ENCODE measurements around the gene CYP4F2. TPM values are rescaled to one million over a fixed set of nuclear protein-coding genes. Genes with fewer than 3 reads are reported as not detected.
"Not testable (repeated sequence)": the region's sequence is repeated elsewhere in the genome, so short reads cannot be mapped to it uniquely, and the experiment has no call there.

The CYP4F2 gene
- total and polyA plus RNA-seq, 8 donors = 0.09 to 0.43 (median 0.30) TPM; not detected in 4

- Histone ChIP-seq H3K9me3 (no peaks in the 10 kb centered on the region), H3K36me3 (no peaks in the 10 kb centered on the region), H3K4me1 (no peaks in the 10 kb centered on the region), H3K27ac (no peak overlapping the region), H3K27me3 (no peaks in the 10 kb centered on the region), H3K4me3 (no peak overlapping the region)
- intact Hi-C loops (cut with DNase I) = no loop called here
- FAIRE-seq (no peak), ATAC-seq (no peak), DNase-seq (no peak)
- WGBS, 2 donors = 60 to 61% methylated on average over 3 of the region's 3 CpGs
- no peak for TF ChIP-seq CTCF (IDR thresholded peaks at IDR 0.05)
Measured at GRCh38 chr19:15885167-15885566, 12.7 kb downstream of the CYP4F2 start.

DNA sequence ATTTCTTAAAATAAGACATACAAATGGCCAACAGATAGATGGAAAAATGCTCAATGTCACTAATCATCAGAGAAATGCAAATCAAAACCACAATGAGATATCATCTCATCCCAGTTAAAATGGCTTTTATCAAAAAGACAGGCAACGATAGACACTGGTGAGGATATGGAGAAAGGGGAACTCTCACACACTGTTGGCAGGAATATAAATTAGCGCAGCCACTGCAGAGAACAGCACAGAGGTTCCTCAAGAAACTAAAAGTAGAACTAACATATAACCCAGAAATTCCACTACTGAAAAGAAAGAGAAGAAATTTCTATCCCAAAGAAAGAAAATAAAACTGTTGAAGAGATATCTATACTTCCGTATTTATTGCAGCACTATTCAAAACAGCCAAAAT lies 14.5 kb downstream of the CYP4F2 start:
- DNase-seq; ATAC-seq; H3K4me1 ChIP-seq; H3K4me3 ChIP-seq; H3K9me3 ChIP-seq; intact Hi-C loops (cut with DNase I); H3K27me3 ChIP-seq; FAIRE-seq; H3K36me3 ChIP-seq; H3K27ac ChIP-seq: not testable (repeated sequence)
- 62 to 73% methylated on average over 3 of the region's 3 CpGs for WGBS, 2 donors

- Histone ChIP-seq H3K4me3 (no peak overlapping the region), H3K27ac (no peak overlapping the region), H3K4me1 (no peaks in the 10 kb centered on the region), H3K27me3 (no peaks in the 10 kb centered on the region), H3K9me3 (no peaks in the 10 kb centered on the region), H3K36me3 (no peaks in the 10 kb centered on the region)
- no peak for ATAC-seq
- intact Hi-C loops (cut with DNase I) = loop anchor here in 1 of 3 donors (10.0 kb wide), 1 partner anchor 250 kb away; no protein-coding TSS in a partner anchor
- no peak for DNase-seq
- FAIRE-seq = no peak
- WGBS, 2 donors = 32 to 44% methylated on average over 4 of the region's 4 CpGs
- no peak for TF ChIP-seq CTCF (IDR thresholded peaks at IDR 0.05)
Measured at GRCh38 chr19:15874821-15875474, 22.9 kb downstream of the CYP4F2 start.

DNA sequence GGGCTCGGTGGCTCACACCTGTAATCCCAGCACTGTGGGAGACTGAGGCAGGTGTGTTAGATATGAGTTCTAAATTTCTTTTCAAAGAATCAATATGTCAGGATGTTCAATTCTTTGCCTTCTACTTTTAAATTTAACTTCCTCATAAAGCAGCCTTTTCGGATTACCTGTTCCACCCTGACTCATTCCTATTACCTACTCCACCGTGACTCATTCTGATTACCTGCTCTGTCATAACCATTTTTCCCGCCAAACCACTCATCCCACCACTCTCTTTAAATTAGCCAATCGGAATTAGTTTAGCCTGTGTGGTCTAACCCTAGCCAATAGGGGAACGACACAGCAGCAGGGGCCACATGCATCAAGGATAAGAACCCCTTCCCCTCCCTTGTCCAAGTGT lies 24.1 kb downstream of the CYP4F2 start:
- not testable (repeated sequence) for H3K36me3 ChIP-seq, ATAC-seq, FAIRE-seq, H3K27ac ChIP-seq, H3K9me3 ChIP-seq, H3K4me3 ChIP-seq, H3K4me1 ChIP-seq, H3K27me3 ChIP-seq, DNase-seq
- WGBS, 2 donors = 75 to 91% methylated on average over 6 of the region's 6 CpGs
- intact Hi-C loops (cut with DNase I) = loop anchor here in 1 of 3 donors (10.0 kb wide), 1 partner anchor 249 kb away; no protein-coding TSS in a partner anchor

GRCh38 chr19:15871570-15871969 lies 26.3 kb downstream of the CYP4F2 start:
- DNase-seq (peak in 1 of 6 donors; percentile 21), FAIRE-seq (no peak), ATAC-seq (peak in 1 of 4 donors; percentile 46)
- H3K9me3 ChIP-seq = no peaks in the 10 kb centered on the region
- intact Hi-C loops (cut with DNase I) = loop anchor here in 1 of 3 donors (10.0 kb wide), 1 partner anchor 247 kb away; no protein-coding TSS in a partner anchor
- H3K4me3 ChIP-seq = no peak overlapping the region
- TF ChIP-seq CTCF (IDR thresholded peaks at IDR 0.05) = no peak
- no peaks in the 10 kb centered on the region for H3K36me3 ChIP-seq
- 24 to 37% methylated on average over 11 of the region's 11 CpGs for WGBS, 2 donors
- no peak overlapping the region for H3K27ac ChIP-seq
- H3K27me3 ChIP-seq = no peaks in the 10 kb centered on the region
- H3K4me1 ChIP-seq = peaks cover 0 to 4% (median 0%) of the 10 kb centered on the region in 3 donors

GRCh38 chr19:15869873-15870272 lies 28.0 kb downstream of the CYP4F2 start:
- H3K36me3 ChIP-seq = no peaks in the 10 kb centered on the region
- 54 to 65% methylated on average over 9 of the region's 9 CpGs for WGBS, 2 donors
- no peak overlapping the region for H3K4me3 ChIP-seq
- ATAC-seq (no peak), DNase-seq (no peak), FAIRE-seq (no peak)
- TF ChIP-seq CTCF (IDR thresholded peaks at IDR 0.05) = no peak
- H3K9me3 ChIP-seq = no peaks in the 10 kb centered on the region
- H3K27ac ChIP-seq = no peak overlapping the region
- intact Hi-C loops (cut with DNase I) = loop anchor here in 1 of 3 donors (10.0 kb wide), 1 partner anchor 245 kb away; no protein-coding TSS in a partner anchor
- no peaks in the 10 kb centered on the region for H3K27me3 ChIP-seq
- H3K4me1 ChIP-seq = peaks cover 0 to 4% (median 0%) of the 10 kb centered on the region in 3 donors

Data from pancreas (tissue), 10 donors.